ENCODE data around the gene MEIS1. TPM values are rescaled to one million over a fixed set of nuclear protein-coding genes. Genes with fewer than 3 reads are reported as not detected.
A peak's percentile ranks its signal among the peaks of the same experiment; 100 is the strongest.

The MEIS1 gene
- total RNA-seq, 3 donors from 2014 or later, result 23.2 to 196 (median 33.4) TPM

- intact Hi-C loops (cut with DNase I, micrococcal nuclease), result no loop called here
- ATAC-seq, result peak; percentile 85
- no peaks in the 10 kb centered on the region for H3K4me1 ChIP-seq (ENCODE audit: low read depth)
- no peak for TF ChIP-seq CTCF (IDR thresholded peaks at IDR 0.05)
- H3K9me3 ChIP-seq, result no peaks in the 10 kb centered on the region
- H3K36me3 ChIP-seq (ENCODE audit: low read depth), result no peaks in the 10 kb centered on the region
- H3K4me3 ChIP-seq, result no peak overlapping the region
- no peak for DNase-seq
These were observed 35.3 kb downstream of the MEIS1 start for GRCh38 chr2:66470199-66470598.

- TF ChIP-seq CTCF (IDR thresholded peaks at IDR 0.05), result no peak
- no peaks in the 10 kb centered on the region for H3K9me3 ChIP-seq
- H3K4me3 ChIP-seq, result no peak overlapping the region
- intact Hi-C loops (cut with DNase I, micrococcal nuclease), result no loop called here
- DNase-seq (no peak), ATAC-seq (no peak)
- H3K4me1 ChIP-seq (ENCODE audit: low read depth), result no peaks in the 10 kb centered on the region
- no peaks in the 10 kb centered on the region for H3K36me3 ChIP-seq (ENCODE audit: low read depth)
These were observed 37.4 kb downstream of the MEIS1 start for GRCh38 chr2:66472225-66472843.

- H3K9me3 ChIP-seq, result no peaks in the 10 kb centered on the region
- ATAC-seq, result no peak
- no peak for TF ChIP-seq CTCF (IDR thresholded peaks at IDR 0.05)
- DNase-seq, result no peak
- no peaks in the 10 kb centered on the region for H3K36me3 ChIP-seq (ENCODE audit: low read depth)
- intact Hi-C loops (cut with DNase I, micrococcal nuclease), result no loop called here
- H3K4me3 ChIP-seq, result no peak overlapping the region
- H3K4me1 ChIP-seq (ENCODE audit: low read depth), result peaks cover 5% of the 10 kb centered on the region
These were observed 42.4 kb downstream of the MEIS1 start for GRCh38 chr2:66477135-66477842.

- H3K4me1 ChIP-seq (ENCODE audit: low read depth), result peaks cover 5% of the 10 kb centered on the region
- intact Hi-C loops (cut with DNase I, micrococcal nuclease), result no loop called here
- H3K4me3 ChIP-seq, result no peak overlapping the region
- no peaks in the 10 kb centered on the region for H3K9me3 ChIP-seq
- no peak for DNase-seq
- no peak for ATAC-seq
- no peaks in the 10 kb centered on the region for H3K36me3 ChIP-seq (ENCODE audit: low read depth)
- no peak for TF ChIP-seq CTCF (IDR thresholded peaks at IDR 0.05)
These were observed 43.4 kb downstream of the MEIS1 start for GRCh38 chr2:66478299-66478698.

- intact Hi-C loops (cut with DNase I, micrococcal nuclease), result no loop called here
- H3K36me3 ChIP-seq (ENCODE audit: low read depth), result no peaks in the 10 kb centered on the region
- peaks cover 5% of the 10 kb centered on the region for H3K4me1 ChIP-seq (ENCODE audit: low read depth)
- no peaks in the 10 kb centered on the region for H3K9me3 ChIP-seq
- ATAC-seq (peak; percentile 91), DNase-seq (peak in 1 of 3 donors; percentile 21)
- no peak for TF ChIP-seq CTCF (IDR thresholded peaks at IDR 0.05)
- H3K4me3 ChIP-seq, result no peak overlapping the region
These were observed 43.9 kb downstream of the MEIS1 start for GRCh38 chr2:66478731-66479316.
